Measurements from ENCODE around the gene C1orf87. TPM values are rescaled to one million over a fixed set of nuclear protein-coding genes. Genes with fewer than 3 reads are reported as not detected.

C1orf87 gene
- total RNA-seq, 1 donor from 2014 or later: not detected

GRCh38 chr1:60101516-60101915 is 27.9 kb upstream of the C1orf87 start:
- ATAC-seq (ENCODE audit: low read depth) (no peak), DNase-seq (no peak)
- H3K9me3 Mint-ChIP-seq: no peaks in the 10 kb centered on the region
- H3K4me1 Mint-ChIP-seq: no peaks in the 10 kb centered on the region
- ChIA-PET POLR2A (no interaction called here), CTCF (no interaction called here)
- no peaks in the 10 kb centered on the region for H3K36me3 Mint-ChIP-seq (ENCODE audit: low read depth)
- intact Hi-C loops (cut with micrococcal nuclease): no loop called here
- no peak for TF ChIP-seq CTCF (IDR thresholded peaks at IDR 0.05)
- H3K27me3 Mint-ChIP-seq: peaks cover 3% of the 10 kb centered on the region
- no peak overlapping the region for H3K27ac Mint-ChIP-seq
- H3K4me3 Mint-ChIP-seq: no peak overlapping the region

DNA sequence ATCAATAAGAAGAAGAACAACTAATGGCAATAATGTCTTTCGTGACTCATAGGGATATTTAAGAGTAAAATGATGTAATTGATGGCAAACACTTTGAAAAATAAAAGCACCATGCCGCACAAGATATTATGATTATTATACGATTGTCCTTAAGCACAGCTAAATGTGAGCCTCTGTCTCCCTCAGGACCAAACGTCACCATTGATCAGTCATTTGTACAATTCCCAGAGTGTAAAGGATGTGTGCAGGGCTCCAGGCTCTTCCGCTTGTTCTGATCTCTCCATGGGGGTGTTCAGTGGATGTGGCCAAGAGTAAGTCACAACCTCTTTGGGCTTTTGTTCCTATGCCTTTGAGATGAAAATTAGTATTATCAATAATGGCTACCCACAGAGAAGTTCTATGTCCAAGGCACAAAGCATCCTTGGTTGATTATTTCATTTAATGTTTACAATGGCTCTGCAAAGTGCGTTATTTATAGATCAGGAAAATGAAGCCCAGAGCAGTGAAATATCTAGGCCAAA is 17.7 kb upstream of the C1orf87 start:
- Mint-ChIP-seq H3K27ac (no peak overlapping the region), H3K36me3 (ENCODE audit: low read depth) (no peaks in the 10 kb centered on the region), H3K9me3 (no peaks in the 10 kb centered on the region), H3K4me1 (no peaks in the 10 kb centered on the region), H3K27me3 (no peaks in the 10 kb centered on the region), H3K4me3 (no peak overlapping the region)
- DNase-seq: no peak
- ATAC-seq (ENCODE audit: low read depth): no peak
- TF ChIP-seq CTCF (IDR thresholded peaks at IDR 0.05): no peak
- intact Hi-C loops (cut with micrococcal nuclease): no loop called here
- CTCF ChIA-PET: no interaction called here
- POLR2A ChIA-PET: no interaction called here

- CTCF ChIA-PET: no interaction called here
- POLR2A ChIA-PET: no interaction called here
- no peak for DNase-seq
- Mint-ChIP-seq H3K9me3 (no peaks in the 10 kb centered on the region), H3K4me1 (no peaks in the 10 kb centered on the region), H3K4me3 (no peak overlapping the region), H3K27ac (no peak overlapping the region), H3K36me3 (ENCODE audit: low read depth) (no peaks in the 10 kb centered on the region), H3K27me3 (no peaks in the 10 kb centered on the region)
- intact Hi-C loops (cut with micrococcal nuclease): no loop called here
- TF ChIP-seq CTCF (IDR thresholded peaks at IDR 0.05): no peak
- no peak for ATAC-seq (ENCODE audit: low read depth)
Measured at GRCh38 chr1:60090655-60091054, 17.1 kb upstream of the C1orf87 start.

GRCh38 chr1:60088620-60089155 is 15.1 kb upstream of the C1orf87 start:
- Mint-ChIP-seq H3K27me3 (no peaks in the 10 kb centered on the region), H3K9me3 (no peaks in the 10 kb centered on the region), H3K4me1 (no peaks in the 10 kb centered on the region), H3K4me3 (no peak overlapping the region), H3K27ac (no peak overlapping the region), H3K36me3 (ENCODE audit: low read depth) (no peaks in the 10 kb centered on the region)
- POLR2A ChIA-PET: no interaction called here
- ATAC-seq (ENCODE audit: low read depth): no peak
- no peak for DNase-seq
- no peak for TF ChIP-seq CTCF (IDR thresholded peaks at IDR 0.05)
- intact Hi-C loops (cut with micrococcal nuclease): no loop called here
- CTCF ChIA-PET: no interaction called here

DNA sequence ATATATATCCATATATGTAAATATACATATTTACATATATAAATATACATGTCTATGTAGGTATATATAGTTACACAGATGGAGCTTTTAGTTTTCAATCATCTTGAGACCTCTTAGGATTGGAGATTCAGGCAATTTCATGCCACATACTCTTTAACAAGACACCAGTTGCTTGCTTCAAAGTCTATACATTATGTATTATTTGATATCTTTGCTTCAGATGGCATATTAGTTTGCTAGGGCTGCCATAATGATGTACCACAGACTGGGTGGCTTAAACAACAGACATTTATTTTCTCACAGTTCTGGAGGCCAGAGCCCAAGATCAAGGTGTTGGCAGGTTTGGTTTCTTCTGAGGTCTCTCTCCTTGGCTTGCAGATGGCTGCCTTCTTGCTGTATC is 14.1 kb upstream of the C1orf87 start:
- Mint-ChIP-seq H3K27me3 (no peaks in the 10 kb centered on the region), H3K36me3 (ENCODE audit: low read depth) (no peaks in the 10 kb centered on the region), H3K9me3 (no peaks in the 10 kb centered on the region), H3K27ac (no peak overlapping the region), H3K4me3 (no peak overlapping the region), H3K4me1 (no peaks in the 10 kb centered on the region)
- ChIA-PET POLR2A (no interaction called here), CTCF (no interaction called here)
- intact Hi-C loops (cut with micrococcal nuclease): no loop called here
- TF ChIP-seq CTCF (IDR thresholded peaks at IDR 0.05): no peak
- DNase-seq (no peak), ATAC-seq (ENCODE audit: low read depth) (no peak)

Data from activated B cell treated with CpG ODN at 0.5 μM for 24 hours (primary cell).